IMR-90 (cell line): Measurements from ENCODE around the gene ZNF512B.

ENCODE experiments used
- CTCF ChIP-seq: conservative IDR thresholded peaks from 2 replicates; pipeline ENCODE4 v1.5.1; 2012; ENCODE audit warnings: mild to moderate bottlenecking, low read depth, low read length, improper control_type of control experiment
- ELK1 ChIP-seq: fragments of 150-350 bp; IDR thresholded peaks from 2 replicates; pipeline ENCODE4 v1.6.1; 2016; ENCODE audit warnings: low read depth, mild to moderate bottlenecking, low read length, moderate library complexity, borderline replicate concordance
- POLR2A ChIP-seq: IDR thresholded peaks from 2 replicates; pipeline ENCODE4 v1.6.1; 2012; ENCODE audit warnings: mild to moderate bottlenecking, low read depth, low read length
- RAD21 ChIP-seq: IDR thresholded peaks from 2 replicates; pipeline ENCODE4 v1.6.1; 2012; ENCODE audit warnings: low read length, improper control_type of control experiment
- USF2 ChIP-seq: fragments of 150-350 bp; IDR thresholded peaks from 2 replicates; pipeline ENCODE4 v1.6.1; 2017; ENCODE audit warnings: mild to moderate bottlenecking, antibody characterized with exemption, low read length, low read depth

- TF ChIP-seq POLR2A (no peak), USF2 (no peak), CTCF (no peak), RAD21 (no peak), ELK1 (no peak)
Observed at GRCh38 chr20:63924241-63924640, 45.5 kb downstream of the ZNF512B start.
